ENCODE results near the gene AGPAT4.

DNA sequence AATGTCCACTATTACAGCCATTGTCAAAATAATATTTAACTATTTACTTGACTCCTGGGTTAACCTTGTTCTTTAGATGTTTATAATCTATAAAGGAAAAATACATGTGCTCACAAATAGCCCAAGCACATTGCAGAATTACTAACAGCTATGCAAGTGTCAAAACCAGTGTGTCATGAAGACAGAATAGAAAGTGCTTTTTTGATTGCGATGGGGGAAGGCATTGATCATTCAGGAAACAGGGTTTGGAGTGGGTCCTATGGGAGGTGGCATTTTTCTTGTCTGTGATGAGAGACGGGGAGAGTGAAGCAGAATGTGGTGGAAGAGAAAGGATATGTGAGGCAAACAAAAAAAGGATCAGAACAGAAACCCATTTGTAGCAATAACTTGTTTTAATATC lies 1.0 kb upstream of the AGPAT4 start:
- TF ChIP-seq, protein P1, sequence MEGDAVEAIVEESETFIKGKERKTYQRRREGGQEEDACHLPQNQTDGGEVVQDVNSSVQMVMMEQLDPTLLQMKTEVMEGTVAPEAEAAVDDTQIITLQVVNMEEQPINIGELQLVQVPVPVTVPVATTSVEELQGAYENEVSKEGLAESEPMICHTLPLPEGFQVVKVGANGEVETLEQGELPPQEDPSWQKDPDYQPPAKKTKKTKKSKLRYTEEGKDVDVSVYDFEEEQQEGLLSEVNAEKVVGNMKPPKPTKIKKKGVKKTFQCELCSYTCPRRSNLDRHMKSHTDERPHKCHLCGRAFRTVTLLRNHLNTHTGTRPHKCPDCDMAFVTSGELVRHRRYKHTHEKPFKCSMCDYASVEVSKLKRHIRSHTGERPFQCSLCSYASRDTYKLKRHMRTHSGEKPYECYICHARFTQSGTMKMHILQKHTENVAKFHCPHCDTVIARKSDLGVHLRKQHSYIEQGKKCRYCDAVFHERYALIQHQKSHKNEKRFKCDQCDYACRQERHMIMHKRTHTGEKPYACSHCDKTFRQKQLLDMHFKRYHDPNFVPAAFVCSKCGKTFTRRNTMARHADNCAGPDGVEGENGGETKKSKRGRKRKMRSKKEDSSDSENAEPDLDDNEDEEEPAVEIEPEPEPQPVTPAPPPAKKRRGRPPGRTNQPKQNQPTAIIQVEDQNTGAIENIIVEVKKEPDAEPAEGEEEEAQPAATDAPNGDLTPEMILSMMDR (IDR thresholded peaks at IDR 0.05; ENCODE audit: low read length), result no peak
- TF ChIP-seq EZH2phosphoT487 (IDR thresholded peaks at IDR 0.05; ENCODE audit: low read length) (no peak), EZH2 (optimal IDR thresholded peaks at IDR 0.05; ENCODE audit: low read depth, low read length) (no peak)
